ENCODE results near the gene STYXL2.

STYXL2 gene

GRCh38 chr1:167071286-167071685, 22.6 kb upstream of the STYXL2 start:
- Histone ChIP-seq H4K5ac (ENCODE audit: low read length) (no peak overlapping the region), H3K4ac (ENCODE audit: low read depth, low read length) (no peak overlapping the region), H4K8ac (ENCODE audit: low read depth, low read length) (no peak overlapping the region), H3K56ac (ENCODE audit: low read length) (no peak overlapping the region), H3K4me2 (ENCODE audit: low read length) (no peak overlapping the region), H3K27me3 (ENCODE audit: insufficient read depth, low read length, poor library complexity) (no peaks in the 10 kb centered on the region), H3K79me2 (ENCODE audit: control insufficient read depth, insufficient read depth, low read length) (no peaks in the 10 kb centered on the region), H2AK5ac (ENCODE audit: low read length) (no peak overlapping the region), H3K23ac (ENCODE audit: low read length) (no peak overlapping the region), H2BK15ac (replicated peaks; ENCODE audit: low read depth) (no peak overlapping the region), H3K4me1 (ENCODE audit: control insufficient read depth, low read depth, low read length) (no peaks in the 10 kb centered on the region), H3K36me3 (ENCODE audit: control insufficient read depth, insufficient read depth, low read length) (no peaks in the 10 kb centered on the region), H3K18ac (ENCODE audit: low read length) (no peak overlapping the region), H3K79me1 (ENCODE audit: low read length) (no peaks in the 10 kb centered on the region), H2BK120ac (ENCODE audit: low read depth, low read length) (no peak overlapping the region), H3K27ac (ENCODE audit: low read depth, low read length) (no peak overlapping the region), H3K4me3 (ENCODE audit: low read length) (no peak overlapping the region), H2BK5ac (ENCODE audit: low read length) (no peak overlapping the region), H3K9ac (ENCODE audit: low read length) (no peak overlapping the region)
- DNase-seq = no peak
- WGBS (ENCODE audit: extremely low coverage, insufficient coverage, low lambda C conversion rate) = no CpG with 5 or more reads among the region's 8 CpGs

GRCh38 chr1:167076136-167076710, 17.7 kb upstream of the STYXL2 start:
- WGBS (ENCODE audit: extremely low coverage, insufficient coverage, low lambda C conversion rate) = no CpG with 5 or more reads among the region's 8 CpGs
- Histone ChIP-seq H3K79me2 (ENCODE audit: control insufficient read depth, insufficient read depth, low read length) (no peaks in the 10 kb centered on the region), H3K27ac (ENCODE audit: low read depth, low read length) (no peak overlapping the region), H3K79me1 (ENCODE audit: low read length) (no peaks in the 10 kb centered on the region), H3K4me2 (ENCODE audit: low read length) (no peak overlapping the region), H3K36me3 (ENCODE audit: control insufficient read depth, insufficient read depth, low read length) (no peaks in the 10 kb centered on the region), H3K27me3 (ENCODE audit: insufficient read depth, low read length, poor library complexity) (no peaks in the 10 kb centered on the region), H2AK5ac (ENCODE audit: low read length) (no peak overlapping the region), H3K23ac (ENCODE audit: low read length) (no peak overlapping the region), H2BK5ac (ENCODE audit: low read length) (no peak overlapping the region), H3K56ac (ENCODE audit: low read length) (no peak overlapping the region), H3K18ac (ENCODE audit: low read length) (no peak overlapping the region), H3K4ac (ENCODE audit: low read depth, low read length) (no peak overlapping the region), H3K4me1 (ENCODE audit: control insufficient read depth, low read depth, low read length) (no peaks in the 10 kb centered on the region), H3K9ac (ENCODE audit: low read length) (no peak overlapping the region), H4K5ac (ENCODE audit: low read length) (no peak overlapping the region), H3K4me3 (ENCODE audit: low read length) (no peak overlapping the region), H4K8ac (ENCODE audit: low read depth, low read length) (no peak overlapping the region), H2BK120ac (ENCODE audit: low read depth, low read length) (no peak overlapping the region), H2BK15ac (replicated peaks; ENCODE audit: low read depth) (no peak overlapping the region)
- DNase-seq = no peak

- no peak overlapping the region for H2BK120ac ChIP-seq (ENCODE audit: low read depth, low read length)
- H4K5ac ChIP-seq (ENCODE audit: low read length) = no peak overlapping the region
- no peak overlapping the region for H3K23ac ChIP-seq (ENCODE audit: low read length)
- H3K36me3 ChIP-seq (ENCODE audit: control insufficient read depth, insufficient read depth, low read length) = no peaks in the 10 kb centered on the region
- no peaks in the 10 kb centered on the region for H3K27me3 ChIP-seq (ENCODE audit: insufficient read depth, low read length, poor library complexity)
- no peak overlapping the region for H3K4ac ChIP-seq (ENCODE audit: low read depth, low read length)
- no peaks in the 10 kb centered on the region for H3K79me2 ChIP-seq (ENCODE audit: control insufficient read depth, insufficient read depth, low read length)
- no peak overlapping the region for H3K18ac ChIP-seq (ENCODE audit: low read length)
- H3K79me1 ChIP-seq (ENCODE audit: low read length) = no peaks in the 10 kb centered on the region
- no peak overlapping the region for H3K4me2 ChIP-seq (ENCODE audit: low read length)
- no peak overlapping the region for H3K56ac ChIP-seq (ENCODE audit: low read length)
- no peak overlapping the region for H2AK5ac ChIP-seq (ENCODE audit: low read length)
- H3K4me1 ChIP-seq (ENCODE audit: control insufficient read depth, low read depth, low read length) = no peaks in the 10 kb centered on the region
- no CpG with 5 or more reads among the region's 3 CpGs for WGBS (ENCODE audit: extremely low coverage, insufficient coverage, low lambda C conversion rate)
- no peak overlapping the region for H4K8ac ChIP-seq (ENCODE audit: low read depth, low read length)
- H3K9ac ChIP-seq (ENCODE audit: low read length) = no peak overlapping the region
- H2BK5ac ChIP-seq (ENCODE audit: low read length) = no peak overlapping the region
- no peak overlapping the region for H3K27ac ChIP-seq (ENCODE audit: low read depth, low read length)
- no peak overlapping the region for H3K4me3 ChIP-seq (ENCODE audit: low read length)
- no peak for DNase-seq
- no peak overlapping the region for H2BK15ac ChIP-seq (replicated peaks; ENCODE audit: low read depth)
These were observed 16.6 kb upstream of the STYXL2 start for GRCh38 chr1:167077128-167077867.

- H3K18ac ChIP-seq (ENCODE audit: low read length) = no peak overlapping the region
- no peaks in the 10 kb centered on the region for H3K27me3 ChIP-seq (ENCODE audit: insufficient read depth, low read length, poor library complexity)
- no peak for DNase-seq
- H3K56ac ChIP-seq (ENCODE audit: low read length) = no peak overlapping the region
- H3K4me1 ChIP-seq (ENCODE audit: control insufficient read depth, low read depth, low read length) = no peaks in the 10 kb centered on the region
- no peak overlapping the region for H3K27ac ChIP-seq (ENCODE audit: low read depth, low read length)
- no peaks in the 10 kb centered on the region for H3K79me2 ChIP-seq (ENCODE audit: control insufficient read depth, insufficient read depth, low read length)
- no peaks in the 10 kb centered on the region for H3K36me3 ChIP-seq (ENCODE audit: control insufficient read depth, insufficient read depth, low read length)
- no peak overlapping the region for H2AK5ac ChIP-seq (ENCODE audit: low read length)
- H3K4ac ChIP-seq (ENCODE audit: low read depth, low read length) = no peak overlapping the region
- no peak overlapping the region for H2BK15ac ChIP-seq (replicated peaks; ENCODE audit: low read depth)
- H3K79me1 ChIP-seq (ENCODE audit: low read length) = no peaks in the 10 kb centered on the region
- no peak overlapping the region for H2BK120ac ChIP-seq (ENCODE audit: low read depth, low read length)
- no peak overlapping the region for H4K5ac ChIP-seq (ENCODE audit: low read length)
- H3K23ac ChIP-seq (ENCODE audit: low read length) = no peak overlapping the region
- no peak overlapping the region for H2BK5ac ChIP-seq (ENCODE audit: low read length)
- H3K4me3 ChIP-seq (ENCODE audit: low read length) = no peak overlapping the region
- no peak overlapping the region for H3K9ac ChIP-seq (ENCODE audit: low read length)
- H4K8ac ChIP-seq (ENCODE audit: low read depth, low read length) = no peak overlapping the region
- no peak overlapping the region for H3K4me2 ChIP-seq (ENCODE audit: low read length)
These were observed 16.0 kb upstream of the STYXL2 start for GRCh38 chr1:167077868-167078210.

GRCh38 chr1:167081594-167082156, 12.2 kb upstream of the STYXL2 start:
- Histone ChIP-seq H3K9ac (ENCODE audit: low read length) (no peak overlapping the region), H3K27me3 (ENCODE audit: insufficient read depth, low read length, poor library complexity) (no peaks in the 10 kb centered on the region), H3K79me1 (ENCODE audit: low read length) (no peaks in the 10 kb centered on the region), H3K18ac (ENCODE audit: low read length) (no peak overlapping the region), H3K27ac (ENCODE audit: low read depth, low read length) (no peak overlapping the region), H3K4me2 (ENCODE audit: low read length) (no peak overlapping the region), H3K4ac (ENCODE audit: low read depth, low read length) (no peak overlapping the region), H2BK15ac (replicated peaks; ENCODE audit: low read depth) (no peak overlapping the region), H2AK5ac (ENCODE audit: low read length) (no peak overlapping the region), H4K5ac (ENCODE audit: low read length) (no peak overlapping the region), H3K56ac (ENCODE audit: low read length) (no peak overlapping the region), H2BK120ac (ENCODE audit: low read depth, low read length) (no peak overlapping the region), H3K4me1 (ENCODE audit: control insufficient read depth, low read depth, low read length) (no peaks in the 10 kb centered on the region), H3K79me2 (ENCODE audit: control insufficient read depth, insufficient read depth, low read length) (no peaks in the 10 kb centered on the region), H2BK5ac (ENCODE audit: low read length) (no peak overlapping the region), H4K8ac (ENCODE audit: low read depth, low read length) (no peak overlapping the region), H3K23ac (ENCODE audit: low read length) (no peak overlapping the region), H3K4me3 (ENCODE audit: low read length) (no peak overlapping the region), H3K36me3 (ENCODE audit: control insufficient read depth, insufficient read depth, low read length) (no peaks in the 10 kb centered on the region)
- no CpG with 5 or more reads among the region's 8 CpGs for WGBS (ENCODE audit: extremely low coverage, insufficient coverage, low lambda C conversion rate)
- no peak for DNase-seq

Data from mesendoderm (in vitro differentiated cells).